Right lobe of liver (tissue), 6 donors: Measurements from ENCODE around the gene SPATA16. TPM values are rescaled to one million over a fixed set of nuclear protein-coding genes. Genes with fewer than 3 reads are reported as not detected.
"Not testable (repeated sequence)": the region's sequence is repeated elsewhere in the genome, so short reads cannot be mapped to it uniquely, and the experiment has no call there.

Experiments used
- ATAC-seq, 4 donors: fragments of 200-7000 bp; cut with Tn5 transposase; one replicate each; pipeline ENCODE4 v1.9.1; 2020; ENCODE audit warnings: mild to moderate bottlenecking in 4 of 4, moderate library complexity in 4 of 4
- DNase-seq, 3 donors: peaks; one replicate each; pipeline ENCODE4 v3.0.0-alpha.2; 2020
- H3K27ac ChIP-seq, 3 donors: fragments of 200-600 bp; one replicate each; pipeline ENCODE4 v1.8.0; 2022
- H3K27me3 ChIP-seq, 2 donors: fragments of 200-600 bp; one replicate each; pipeline ENCODE4 v1.8.0; 2022
- H3K36me3 ChIP-seq, 4 donors: fragments of 200-600 bp; sonication (generic) in 1 of 4; one replicate each; pipeline versions ENCODE4 v1.5.1 to v1.8.0; 2017 to 2022; ENCODE audit warnings: control low read depth in 1 of 4
- H3K4me1 ChIP-seq, 4 donors: fragments of 200-600 bp; sonication (generic) in 1 of 4; one replicate each; pipeline versions ENCODE4 v1.5.1 to v1.8.0; 2017 to 2022; ENCODE audit warnings: control low read depth in 1 of 4
- H3K4me3 ChIP-seq, 3 donors: fragments of 200-600 bp; one replicate each; pipeline ENCODE4 v1.8.0; 2022
- H3K9me3 ChIP-seq, 4 donors: fragments of 200-600 bp; sonication (generic) in 1 of 4; one replicate each; pipeline versions ENCODE4 v1.5.1 to v1.8.0; 2017 to 2022; ENCODE audit warnings: control low read depth in 1 of 4
- CTCF ChIP-seq, 4 donors: fragments of 200-600 bp in 3 of 4; fragments of 450-650 bp in 1 of 4; IDR thresholded peaks; one replicate each; pipeline versions ENCODE4 v1.5.1 to v1.8.0; 2016 to 2022; ENCODE audit warnings: antibody characterized with exemption in 4 of 4, mild to moderate bottlenecking in 2 of 4
- POLR2A ChIP-seq: fragments of 450-650 bp; IDR thresholded peaks from one replicate; pipeline ENCODE4 v1.6.1; 2017; ENCODE audit warnings: antibody characterized with exemption, mild to moderate bottlenecking
- WGBS: methylation state at CpG from one replicate; pipeline ENCODE4 v1.1.6; 2018; ENCODE audit warnings: low coverage, low lambda C conversion rate; ENCODE audit not compliant: insufficient coverage; ENCODE audit errors: missing lambda C conversion rate; 5-methylcytosine and 5-hydroxymethylcytosine counted together
- intact Hi-C, 2 donors: fragments of 100-400 bp; cut with DNase I; formaldehyde crosslinking; loops; one replicate each; pipeline versions ENCODE4 v1.11.2 to v1.14.1; 2022
- total RNA-seq, 6 experiments: library from RNA; depleted of rRNA in 2 of 6; stranded (reverse); fragments of >200 nt in 2 of 6; fragmentation: NEBNext Ultra II Directional in 3 of 6; extraction: Animal tissue kit (Norgen Biotek cat#: 25700) in 3 of 6; gene quantifications; one replicate each; pipeline versions ENCODE4 v1.1.0 to v1.2.4, GENCODE V29; 2016 to 2023
- donor health status: DM: no; HTN: yes; CAD: no.
- donor health status: DM: no; HTN: no; CAD: no.
- donor health status: DM: no; HTN: no; CAD: no.
- donor health status: DM: no; HTN: yes; CAD: no.
- donor health status: DM: no; HTN: yes; CAD: no.

The SPATA16 gene
- total RNA-seq, 6 experiments from 2014 or later = not detected

- Histone ChIP-seq H3K4me3 (no peak overlapping the region), H3K27ac (no peak overlapping the region), H3K9me3 (no peaks in the 10 kb centered on the region), H3K4me1 (no peaks in the 10 kb centered on the region), H3K36me3 (no peaks in the 10 kb centered on the region), H3K27me3 (peaks cover 0 to 3% of the 10 kb centered on the region in 2 donors)
- WGBS = 33% methylated on average over 1 of the region's 1 CpG
- no peak for ATAC-seq
- intact Hi-C loops = no loop called here
- TF ChIP-seq CTCF (IDR thresholded peaks at IDR 0.05) (no peak), POLR2A (no peak)
- no peak for DNase-seq
Observed at GRCh38 chr3:173027429-173027828, 113.6 kb downstream of the SPATA16 start.

GRCh38 chr3:173025941-173026340, 115.1 kb downstream of the SPATA16 start:
- WGBS = 53% methylated on average over 5 of the region's 5 CpGs
- DNase-seq (no peak), ATAC-seq (no peak)
- H3K27ac ChIP-seq = no peak overlapping the region
- intact Hi-C loops = no loop called here
- no peak for TF ChIP-seq POLR2A
- TF ChIP-seq CTCF (IDR thresholded peaks at IDR 0.05) = no peak
- no peaks in the 10 kb centered on the region for H3K36me3 ChIP-seq
- no peaks in the 10 kb centered on the region for H3K4me1 ChIP-seq
- peaks cover 0 to 3% of the 10 kb centered on the region in 2 donors for H3K27me3 ChIP-seq
- no peaks in the 10 kb centered on the region for H3K9me3 ChIP-seq
- H3K4me3 ChIP-seq = no peak overlapping the region

GRCh38 chr3:173021547-173022185, 119.4 kb downstream of the SPATA16 start:
- WGBS = 76% methylated on average over 2 of the region's 2 CpGs
- intact Hi-C loops = no loop called here
- H3K27ac ChIP-seq = no peak overlapping the region
- H3K27me3 ChIP-seq = peaks cover 0 to 3% of the 10 kb centered on the region in 2 donors
- H3K4me1 ChIP-seq = no peaks in the 10 kb centered on the region
- DNase-seq (no peak), ATAC-seq (no peak)
- no peak overlapping the region for H3K4me3 ChIP-seq
- no peaks in the 10 kb centered on the region for H3K9me3 ChIP-seq
- TF ChIP-seq CTCF (IDR thresholded peaks at IDR 0.05) (no peak), POLR2A (no peak)
- no peaks in the 10 kb centered on the region for H3K36me3 ChIP-seq

GRCh38 chr3:173020128-173020527, 120.9 kb downstream of the SPATA16 start:
- H3K4me3 ChIP-seq, intact Hi-C loops, H3K4me1 ChIP-seq, DNase-seq, H3K9me3 ChIP-seq, H3K36me3 ChIP-seq, H3K27ac ChIP-seq, ATAC-seq, H3K27me3 ChIP-seq: not testable (repeated sequence)
- WGBS = 80% methylated on average over 4 of the region's 7 CpGs

- no peak overlapping the region for H3K27ac ChIP-seq
- no peak overlapping the region for H3K4me3 ChIP-seq
- no peaks in the 10 kb centered on the region for H3K9me3 ChIP-seq
- ATAC-seq (no peak), DNase-seq (no peak)
- intact Hi-C loops = no loop called here
- H3K27me3 ChIP-seq = peaks cover 0 to 3% of the 10 kb centered on the region in 2 donors
- H3K36me3 ChIP-seq = no peaks in the 10 kb centered on the region
- no peak for TF ChIP-seq CTCF (IDR thresholded peaks at IDR 0.05)
- no peak for TF ChIP-seq POLR2A
- WGBS = 78% methylated on average over 5 of the region's 5 CpGs
- H3K4me1 ChIP-seq = no peaks in the 10 kb centered on the region
Observed at GRCh38 chr3:173019378-173019777, 121.7 kb downstream of the SPATA16 start.
